LoVo (cell line): ENCODE results near the gene MECP2.
"Not testable (repeated sequence)": the region's sequence is repeated elsewhere in the genome, so short reads cannot be mapped to it uniquely, and the experiment has no call there.

ENCODE experiments used
- DNase-seq: peaks from one replicate; pipeline ENCODE4 v3.0.0-alpha.2; 2016; ENCODE audit warnings: low spot score

MECP2 gene

GRCh38 chrX:154097589-154098541 is at the start of gene MECP2:
TSS of gene MECP2 (minus strand) at chrX:154097717.
- peak; percentile 86 for DNase-seq

- DNase-seq = not testable (repeated sequence)
Observed at GRCh38 chrX:154144010-154144409, 46.5 kb upstream of the MECP2 start, which contains the start of gene OPN1LW. TSS of gene OPN1LW (plus strand) at chrX:154144243. CDS start at chrX:154144284, 41 bp downstream.

- DNase-seq = no peak
Observed at GRCh38 chrX:154142950-154143745, 45.6 kb upstream of the MECP2 start.

- DNase-seq = no peak
Observed at GRCh38 chrX:154142386-154142785, 44.9 kb upstream of the MECP2 start.

GRCh38 chrX:154140742-154141141 is 43.2 kb upstream of the MECP2 start:
- no peak for DNase-seq

- DNase-seq = no peak
Observed at GRCh38 chrX:154140206-154140605, 42.7 kb upstream of the MECP2 start.

GRCh38 chrX:154138857-154139256 is 41.3 kb upstream of the MECP2 start:
- DNase-seq = no peak

- DNase-seq = peak; percentile 33
Observed at GRCh38 chrX:154136627-154137161, 39.2 kb upstream of the MECP2 start.

- DNase-seq = no peak
Observed at GRCh38 chrX:154135458-154136229, 38.1 kb upstream of the MECP2 start.

- DNase-seq = no peak
Observed at GRCh38 chrX:154132366-154132765, 34.8 kb upstream of the MECP2 start.

- DNase-seq = no peak
Observed at GRCh38 chrX:154131955-154132354, 34.4 kb upstream of the MECP2 start.

GRCh38 chrX:154126101-154126500 is 28.6 kb upstream of the MECP2 start:
- DNase-seq = no peak

- no peak for DNase-seq
Observed at GRCh38 chrX:154125391-154126040, 28.0 kb upstream of the MECP2 start.

- peak; percentile 42 for DNase-seq
Observed at GRCh38 chrX:154123241-154124219, 26.0 kb upstream of the MECP2 start.

GRCh38 chrX:154121961-154122360 is 24.4 kb upstream of the MECP2 start:
- no peak for DNase-seq

- no peak for DNase-seq
Observed at GRCh38 chrX:154121207-154121606, 23.7 kb upstream of the MECP2 start.

- no peak for DNase-seq
Observed at GRCh38 chrX:154120567-154120966, 23.1 kb upstream of the MECP2 start.

GRCh38 chrX:154117566-154117965 is 20.0 kb upstream of the MECP2 start:
- DNase-seq = no peak

GRCh38 chrX:154116426-154117211 is 19.1 kb upstream of the MECP2 start:
- no peak for DNase-seq
